HepG2 (cell line): ENCODE data around the gene ADPRM.

Experiments used
- ARID3A ChIP-seq: IDR thresholded peaks from 2 replicates; pipeline ENCODE4 v1.6.1; 2012; ENCODE audit warnings: low read depth, low read length, improper control_type of control experiment
- CTCF ChIP-seq: sonication (generic); formaldehyde crosslinking; IDR thresholded peaks from 2 replicates; pipeline ENCODE4 v1.5.0; 2020; ENCODE audit warnings: mild to moderate bottlenecking, missing genetic modification reagents, moderate library complexity
- TBP ChIP-seq: sonication (generic); formaldehyde crosslinking; IDR thresholded peaks from 2 replicates; pipeline ENCODE4 v1.5.0; 2020; ENCODE audit warnings: missing genetic modification reagents

DNA sequence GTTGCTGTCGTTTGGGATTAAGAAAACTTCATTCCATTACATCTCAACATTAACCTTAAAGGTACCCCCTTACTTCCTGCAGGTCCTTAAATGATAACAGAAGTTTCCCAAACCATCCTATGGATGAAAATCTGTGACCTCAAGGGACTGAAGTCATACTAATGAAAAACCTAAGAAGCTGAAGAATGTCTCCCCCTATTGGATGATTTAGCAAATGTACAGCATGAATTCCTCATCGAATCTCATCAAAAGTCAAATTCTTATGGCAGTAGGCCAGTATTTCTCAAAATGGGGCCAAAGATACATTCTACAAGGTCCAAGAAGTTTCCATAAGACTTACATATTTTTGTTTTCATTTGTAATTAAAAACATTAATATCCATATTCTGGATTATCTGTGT, 13.5 kb upstream of the ADPRM start:
- peak; percentile 36; the same call in 1 of the 2 replicates for TF ChIP-seq CTCF
- no peak for TF ChIP-seq TBP (CRISPR knock-in tag)
- TF ChIP-seq ARID3A = no peak
